GM19452 (cell line): ENCODE data around the gene NDUFS1.
A peak's percentile ranks its signal among the peaks of the same experiment; 100 is the strongest.
"Not testable (repeated sequence)": the region's sequence is repeated elsewhere in the genome, so short reads cannot be mapped to it uniquely, and the experiment has no call there.

Experiments
- ATAC-seq: cut with Tn5 transposase; IDR thresholded peaks from one replicate; pipeline ENCODE4 v1.9.1; 2021; ENCODE audit not compliant: unreplicated experiment

Gene NDUFS1

GRCh38 chr2:206105541-206105940 lies 53.7 kb downstream of the NDUFS1 start:
- no peak for ATAC-seq

GRCh38 chr2:206105038-206105437 lies 54.2 kb downstream of the NDUFS1 start:
- no peak for ATAC-seq

GRCh38 chr2:206098872-206099271 lies 60.4 kb downstream of the NDUFS1 start:
- ATAC-seq, result not testable (repeated sequence)

- ATAC-seq, result no peak
These were observed 60.8 kb downstream of the NDUFS1 start for GRCh38 chr2:206098471-206098870.

GRCh38 chr2:206096876-206097275 lies 62.4 kb downstream of the NDUFS1 start:
- no peak for ATAC-seq

- no peak for ATAC-seq
These were observed 63.5 kb downstream of the NDUFS1 start for GRCh38 chr2:206095536-206096332.

GRCh38 chr2:206092297-206092696 lies 66.9 kb downstream of the NDUFS1 start:
- no peak for ATAC-seq

GRCh38 chr2:206088248-206088647 lies 71.0 kb downstream of the NDUFS1 start:
- no peak for ATAC-seq

GRCh38 chr2:206086716-206087350 lies 72.4 kb downstream of the NDUFS1 start:
- no peak for ATAC-seq

GRCh38 chr2:206085742-206086445 lies 73.3 kb downstream of the NDUFS1 start, which contains the start of gene INO80D:
TSS of gene INO80D (minus strand) at chr2:206086174. CDS start at chr2:206063016, 23,158 bp downstream.
- ATAC-seq, result peak; percentile 87

GRCh38 chr2:206084870-206085741 lies 74.1 kb downstream of the NDUFS1 start:
- ATAC-seq, result peak; percentile 35

- ATAC-seq, result no peak
These were observed 74.8 kb downstream of the NDUFS1 start for GRCh38 chr2:206084439-206084869.

GRCh38 chr2:206083602-206084438 lies 75.4 kb downstream of the NDUFS1 start:
- no peak for ATAC-seq

GRCh38 chr2:206082298-206082843 lies 76.9 kb downstream of the NDUFS1 start:
- ATAC-seq, result no peak

- ATAC-seq, result no peak
These were observed 78.3 kb downstream of the NDUFS1 start for GRCh38 chr2:206080927-206081326.

GRCh38 chr2:206079699-206080465 lies 79.4 kb downstream of the NDUFS1 start:
- no peak for ATAC-seq

GRCh38 chr2:206077879-206078278 lies 81.4 kb downstream of the NDUFS1 start:
- ATAC-seq, result not testable (repeated sequence)

GRCh38 chr2:206075113-206075512 lies 84.1 kb downstream of the NDUFS1 start:
- no peak for ATAC-seq

- no peak for ATAC-seq
These were observed 87.4 kb downstream of the NDUFS1 start for GRCh38 chr2:206071807-206072206.
